COLO668 (cell line): ENCODE measurements around the gene AMT.
"Not testable (repeated sequence)": the region's sequence is repeated elsewhere in the genome, so short reads cannot be mapped to it uniquely, and the experiment has no call there.

Source experiments
- DNase-seq: peaks from one replicate; lab custom pipeline; 2025; ENCODE audit not compliant: unreplicated experiment; lab: John Stamatoyannopoulos, UW

Gene AMT

DNA sequence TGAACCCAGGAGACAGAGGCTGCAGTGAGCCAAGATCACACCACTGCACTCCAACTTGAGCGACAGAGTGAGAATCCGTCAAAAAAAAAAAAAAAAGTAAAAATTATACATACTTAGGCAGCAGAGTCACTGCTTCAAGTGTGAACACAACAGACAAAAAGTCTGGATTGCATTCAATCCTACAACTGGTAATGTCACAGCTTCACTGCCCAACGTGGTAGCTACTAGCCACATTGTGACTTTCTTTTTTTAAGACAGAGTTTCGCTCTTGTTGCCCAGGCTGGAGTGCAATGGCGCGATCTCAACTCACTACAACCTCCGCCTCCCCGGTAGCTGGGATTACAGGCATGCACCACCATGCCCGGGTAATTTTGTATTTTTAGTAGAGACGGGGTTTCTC is 31.0 kb downstream of the AMT start:
- not testable (repeated sequence) for DNase-seq

GRCh38 chr3:49389297-49389696 is 33.0 kb downstream of the AMT start:
- DNase-seq: no peak

DNA sequence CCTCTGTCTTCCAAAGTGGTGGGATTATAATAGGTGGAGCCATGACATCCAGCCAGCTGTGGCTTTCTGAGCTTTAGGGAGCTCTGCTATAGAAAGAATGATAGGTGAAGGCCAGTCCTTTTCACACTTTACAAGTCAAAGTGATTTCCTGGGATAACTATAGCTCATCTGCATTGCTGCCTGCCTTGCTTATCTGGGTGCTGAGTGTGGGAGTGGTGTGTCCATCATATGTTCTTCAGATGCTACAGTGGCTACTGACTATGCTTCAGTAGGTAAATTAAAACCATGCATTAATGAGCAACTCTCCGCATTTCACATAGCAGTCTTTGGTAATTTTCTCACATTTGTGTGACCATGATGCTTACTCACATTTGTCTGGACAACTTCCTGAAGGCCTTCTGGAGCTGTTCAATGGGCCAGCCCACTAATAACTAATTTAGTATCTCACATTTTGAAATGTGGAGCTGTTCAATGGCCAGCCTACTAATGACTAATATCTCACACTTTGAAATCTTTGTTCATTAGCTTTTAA is 33.9 kb downstream of the AMT start:
- no peak for DNase-seq

- DNase-seq: no peak
Measured at GRCh38 chr3:49387721-49388120, 34.6 kb downstream of the AMT start.

DNA sequence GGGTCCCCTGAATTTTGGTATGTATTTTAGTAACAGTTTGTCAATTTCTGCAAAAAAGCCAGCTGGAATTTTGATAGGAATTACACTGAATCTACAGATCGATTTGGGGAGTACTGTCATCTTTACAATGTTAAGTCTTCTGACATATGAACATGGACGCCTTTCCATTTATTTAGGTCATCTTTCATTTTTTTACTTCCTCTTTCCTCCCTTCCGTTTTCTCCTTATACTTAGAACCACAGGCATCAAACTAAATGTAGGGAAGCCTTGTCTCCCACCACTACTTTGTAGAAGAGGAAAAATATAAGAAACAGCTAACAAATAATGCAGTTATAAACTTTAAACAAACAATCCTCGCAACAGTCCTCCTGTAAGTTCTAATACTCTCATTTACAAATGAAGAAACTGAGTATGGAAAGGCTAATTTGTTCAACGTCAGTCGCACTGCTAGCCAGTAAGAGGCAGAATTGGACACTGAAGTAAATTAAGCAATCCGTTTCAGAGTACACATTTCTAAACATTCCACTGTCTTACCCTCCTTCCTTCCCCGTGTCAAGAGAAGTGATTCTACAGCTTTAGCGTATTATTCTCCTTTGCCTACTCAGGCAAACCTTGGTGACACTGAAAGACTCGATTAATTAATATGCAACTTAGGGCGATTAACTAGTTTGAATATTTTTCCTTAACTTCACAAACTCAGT is 36.1 kb downstream of the AMT start:
- no peak for DNase-seq

DNA sequence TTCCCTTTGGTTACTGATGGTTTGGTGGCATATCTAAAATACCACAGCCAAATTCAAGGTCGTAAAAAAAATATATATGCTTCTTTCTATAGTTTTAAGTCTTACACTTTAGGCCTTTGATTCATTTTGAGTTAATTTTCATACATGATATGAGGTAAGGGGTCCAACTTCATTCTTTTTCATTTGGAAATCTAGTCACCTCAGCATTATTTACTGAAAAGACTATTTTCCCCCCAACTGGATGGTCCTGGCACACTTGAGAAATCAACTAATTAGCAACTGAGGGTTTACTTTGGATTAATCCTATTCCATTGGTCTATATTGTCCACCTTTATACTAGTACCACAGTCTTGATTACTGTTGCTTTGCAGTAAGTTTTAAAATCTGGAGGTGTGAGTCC is 36.7 kb downstream of the AMT start:
- no peak for DNase-seq

- no peak for DNase-seq
Measured at GRCh38 chr3:49383387-49383786, 38.9 kb downstream of the AMT start.

GRCh38 chr3:49378249-49378895 is 43.9 kb downstream of the AMT start:
- DNase-seq: no peak

DNA sequence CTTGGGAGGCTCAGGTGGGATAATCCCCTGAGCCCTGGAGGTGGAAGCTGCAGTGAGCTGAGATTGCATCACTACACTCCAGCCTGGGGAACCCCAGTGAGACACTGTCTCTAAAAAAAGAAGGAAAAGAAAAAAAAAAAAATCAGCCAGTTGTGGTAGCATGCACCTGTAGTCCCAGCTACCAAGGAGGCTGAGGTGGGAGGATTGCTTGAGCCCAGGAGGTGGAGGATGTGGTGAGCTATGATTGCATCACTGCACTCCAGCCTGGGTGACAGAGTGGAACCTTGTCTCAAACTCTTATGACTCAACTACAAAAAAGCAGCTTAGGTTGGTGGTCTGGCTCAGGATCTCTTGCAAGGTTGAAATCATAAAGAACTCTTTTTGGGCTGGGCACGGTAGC is 44.8 kb downstream of the AMT start:
- no peak for DNase-seq

- DNase-seq: no peak
Measured at GRCh38 chr3:49371946-49372345, 50.3 kb downstream of the AMT start.

DNA sequence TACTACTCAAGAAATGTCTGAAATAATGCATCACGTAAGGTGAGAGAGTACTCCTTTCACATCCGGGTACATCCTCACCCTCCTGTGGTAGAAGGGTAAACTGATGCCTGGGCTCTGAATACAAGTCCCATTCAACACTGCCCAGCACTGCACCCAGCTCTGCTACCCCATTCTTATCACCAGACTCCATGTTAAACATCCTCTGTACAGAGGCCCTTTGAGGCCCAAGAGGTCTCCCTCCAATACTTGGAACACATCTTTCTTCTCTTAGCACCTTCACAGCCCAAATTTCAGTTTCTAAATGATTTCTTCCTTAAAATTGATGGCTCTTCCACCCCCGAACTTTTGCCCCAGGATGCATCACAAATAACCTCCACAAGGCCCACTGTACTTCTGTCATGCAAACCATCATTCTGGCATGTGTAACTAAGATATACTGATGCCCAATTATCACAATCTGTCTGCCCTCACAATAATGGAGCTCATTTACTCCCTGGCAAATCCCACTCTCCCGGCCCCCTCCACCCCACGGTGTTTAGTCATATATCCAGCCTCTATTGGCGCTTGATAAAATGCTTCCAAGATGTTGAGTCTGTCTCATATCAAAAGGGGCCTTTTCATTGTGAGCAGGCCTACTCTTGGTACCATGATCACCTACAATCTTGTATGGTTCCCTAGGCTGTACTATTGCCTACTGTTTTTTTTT is 51.5 kb downstream of the AMT start:
- no peak for DNase-seq
